HEK293 (cell line): ENCODE results near the gene ERVK3-1.

ENCODE experiments used
- CTCF ChIA-PET: fragments of 350-600 bp; formaldehyde crosslinking; extraction: SDS; loops from one replicate; lab custom pipeline; 2021; ENCODE audit warnings: antibody characterized with exemption; lab: Yijun Ruan, JAX
- POLR2A ChIA-PET: fragments of 300-600 bp; formaldehyde crosslinking; extraction: SDS; loops from one replicate; lab custom pipeline; 2020; ENCODE audit warnings: antibody characterized with exemption, inconsistent platforms; lab: Yijun Ruan, JAX
- H3K27ac ChIP-seq: fragments of 200-500 bp; sonication (Bioruptor generic); 2 replicates; pipeline ENCODE4 v1.5.1; 2014; ENCODE audit warnings: low read depth, low read length, control low read depth, inconsistent platforms; ENCODE audit errors: extremely low read depth
- H3K36me3 ChIP-seq, 2 experiments: fragments of 200-500 bp in 1 of 2; sonication (Bioruptor generic) in 1 of 2; 1 replicate in 1 of 2; 2 replicates in 1 of 2; pipeline ENCODE4 v1.5.1; 2014 to 2017; ENCODE audit warnings: inconsistent platforms in 2 of 2, low read length in 2 of 2; ENCODE audit not compliant: control insufficient read depth in 2 of 2, insufficient read depth in 1 of 2
- H3K4me1 ChIP-seq: fragments of 200-500 bp; sonication (Bioruptor generic); 2 replicates; pipeline ENCODE4 v1.5.1; 2014; ENCODE audit warnings: mild to moderate bottlenecking, low read length, inconsistent platforms; ENCODE audit not compliant: control insufficient read depth, insufficient read depth
- H3K4me3 ChIP-seq: 2 replicates; pipeline ENCODE4 v1.5.1; 2011; ENCODE audit warnings: low read depth, mild to moderate bottlenecking, control low read depth, low read length, moderate library complexity
- H3K9me3 ChIP-seq: fragments of 200-500 bp; sonication (Bioruptor generic); 2 replicates; pipeline ENCODE4 v1.5.1; 2014; ENCODE audit warnings: low read depth, low read length, inconsistent platforms; ENCODE audit not compliant: control insufficient read depth, insufficient read depth
- BCL11B ChIP-seq: fragments of 450-650 bp; formaldehyde crosslinking; IDR thresholded peaks from 2 replicates; pipeline ENCODE4 v1.5.1; 2016; ENCODE audit warnings: low read depth, missing biosample characterization, missing genetic modification characterization
- PBX3 ChIP-seq: sonication (generic); formaldehyde crosslinking; IDR thresholded peaks from 2 replicates; pipeline ENCODE4 v1.8.1; 2022; ENCODE audit warnings: mild to moderate bottlenecking, moderate library complexity, missing genetic modification reagents
- ZNF132 ChIP-seq: fragments of 450-650 bp; formaldehyde crosslinking; IDR thresholded peaks from 2 replicates; pipeline ENCODE4 v1.5.1; 2017; ENCODE audit warnings: missing biosample characterization, missing genetic modification characterization, borderline replicate concordance
- ZNF184 ChIP-seq: fragments of 450-650 bp; IDR thresholded peaks from 2 replicates; pipeline ENCODE4 v1.5.1; 2018; ENCODE audit warnings: missing biosample characterization, mild to moderate bottlenecking, missing genetic modification characterization
- ZNF248 ChIP-seq: fragments of 450-650 bp; formaldehyde crosslinking; IDR thresholded peaks from 2 replicates; pipeline ENCODE4 v1.5.1; 2017; ENCODE audit warnings: missing biosample characterization, missing genetic modification characterization
- ZNF280D ChIP-seq: fragments of 450-650 bp; formaldehyde crosslinking; IDR thresholded peaks from 2 replicates; pipeline ENCODE4 v1.5.1; 2016; ENCODE audit warnings: missing biosample characterization, missing genetic modification characterization
- ZNF362 ChIP-seq: fragments of 450-650 bp; formaldehyde crosslinking; IDR thresholded peaks from 2 replicates; pipeline ENCODE4 v1.5.1; 2016; ENCODE audit warnings: missing biosample characterization, missing genetic modification characterization
- ZNF433 ChIP-seq: fragments of 450-650 bp; formaldehyde crosslinking; IDR thresholded peaks from 2 replicates; pipeline ENCODE4 v1.5.1; 2016; ENCODE audit warnings: missing biosample characterization, missing genetic modification characterization, low read depth
- ZNF529 ChIP-seq: fragments of 450-650 bp; formaldehyde crosslinking; IDR thresholded peaks from 2 replicates; pipeline ENCODE4 v1.5.1; 2017; ENCODE audit warnings: missing genetic modification characterization, missing biosample characterization; ENCODE audit not compliant: insufficient replicate concordance
- ZNF571 ChIP-seq: fragments of 450-650 bp; formaldehyde crosslinking; IDR thresholded peaks from 2 replicates; pipeline ENCODE4 v1.5.0; 2017; ENCODE audit warnings: missing biosample characterization, missing genetic modification characterization
- ZNF664 ChIP-seq: fragments of 450-650 bp; formaldehyde crosslinking; IDR thresholded peaks from 2 replicates; pipeline ENCODE4 v1.5.1; 2016; ENCODE audit warnings: missing biosample characterization, missing genetic modification characterization
- ZNF670 ChIP-seq: fragments of 450-650 bp; formaldehyde crosslinking; IDR thresholded peaks from 2 replicates; pipeline ENCODE4 v1.5.1; 2016; ENCODE audit warnings: missing biosample characterization, missing genetic modification characterization, low read depth

Gene ERVK3-1

GRCh38 chr19:58352760-58353671, 47.8 kb downstream of the ERVK3-1 start, which contains the start of gene A1BG (continued):
- TF ChIP-seq ZNF248 (tag by site-specific recombination) (no peak), ZNF529 (tag by site-specific recombination) (no peak), ZNF184 (tag by site-specific recombination) (no peak), ZNF571 (tag by site-specific recombination) (no peak), ZNF433 (tag by site-specific recombination) (no peak)

- Histone ChIP-seq H3K27ac (no peak overlapping the region), H3K36me3 (no peaks in the 10 kb centered on the region; a peak in 1 of 3 replicates), H3K9me3 (no peaks in the 10 kb centered on the region), H3K4me1 (no peaks in the 10 kb centered on the region), H3K4me3 (no peak overlapping the region)
- ChIA-PET POLR2A (interaction anchor here (2.9 kb wide), 1 partner anchor 9 kb away, joined by 14 read pairs; the partner anchor contains the start of gene ZNF497), CTCF (interaction anchor here (0.6 kb wide), 1 partner anchor 166 kb away, joined by 4 read pairs; the partner anchor contains the start of gene ZBTB45)
- TF ChIP-seq ZNF132 (tag by site-specific recombination) (no peak), PBX3 (CRISPR knock-in tag) (0 out of 2 replicates have a peak, but pooled peaks have one; percentile 10), ZNF664 (tag by site-specific recombination) (peak; percentile 90)
These were observed 48.7 kb downstream of the ERVK3-1 start for GRCh38 chr19:58353717-58354477.

- H3K36me3 ChIP-seq, result no peaks in the 10 kb centered on the region; a peak in 1 of 3 replicates
- POLR2A ChIA-PET, result interaction anchor here (1.1 kb wide), 1 partner anchor 28 kb away, joined by 3 read pairs; the partner anchor contains the start of gene ZSCAN22
- H3K4me1 ChIP-seq, result no peaks in the 10 kb centered on the region
- no peak for TF ChIP-seq ZNF280D (tag by site-specific recombination)
- no peak for TF ChIP-seq ZNF362 (tag by site-specific recombination)
- TF ChIP-seq ZNF670, result no peak
- 0 out of 2 replicates have a peak, but pooled peaks have one; percentile 9 for TF ChIP-seq PBX3 (CRISPR knock-in tag)
- no peak for TF ChIP-seq BCL11B (tag by site-specific recombination)
- TF ChIP-seq, all 188 proteins: peak for 1
- Histone ChIP-seq H3K4me3 (no peak overlapping the region), H3K9me3 (no peaks in the 10 kb centered on the region), H3K27ac (no peak overlapping the region)
- CTCF ChIA-PET, result interaction anchor here (0.6 to 0.8 kb wide), 2 partner anchors 9 to 165 kb away, joined by 3 to 4 read pairs; partner anchors contain the start of gene ZBTB45
These were observed 49.4 kb downstream of the ERVK3-1 start for GRCh38 chr19:58354478-58355030.
